Measurements from ENCODE around the gene EEF1AKMT1. TPM values are rescaled to one million over a fixed set of nuclear protein-coding genes. Genes with fewer than 3 reads are reported as not detected.

EEF1AKMT1 gene
- total RNA-seq, 1 donor from 2014 or later, result 6.9 TPM

- TF ChIP-seq CTCF (IDR thresholded peaks at IDR 0.05), result no peak
- TF ChIP-seq POLR2AphosphoS5 (IDR thresholded peaks at IDR 0.05; ENCODE audit: insufficient read depth in 1 of 2, low read depth in 1 of 2), result no peak
- no peak for TF ChIP-seq POLR2A (IDR thresholded peaks at IDR 0.05)
- intact Hi-C loops (cut with DNase I), result loop anchor here (10.0 kb wide), 1 partner anchor 70 kb away; the partner anchor contains the start of gene IL17D
- peaks cover 0 to 13% of the 10 kb centered on the region in 2 donors for H3K36me3 ChIP-seq
- DNase-seq (ENCODE audit: extremely low spot score in 2 of 2), result no peak
- H3K4me3 ChIP-seq, result no peak overlapping the region
- H3K9me3 ChIP-seq, result no peaks in the 10 kb centered on the region
- H3K27ac ChIP-seq, result no peak overlapping the region
- peaks cover 7% of the 10 kb centered on the region for H3K4me1 ChIP-seq
- no peaks in the 10 kb centered on the region for H3K27me3 ChIP-seq
Observed at GRCh38 chr13:20774746-20775145, 985 bp upstream of the EEF1AKMT1 start.

DNA sequence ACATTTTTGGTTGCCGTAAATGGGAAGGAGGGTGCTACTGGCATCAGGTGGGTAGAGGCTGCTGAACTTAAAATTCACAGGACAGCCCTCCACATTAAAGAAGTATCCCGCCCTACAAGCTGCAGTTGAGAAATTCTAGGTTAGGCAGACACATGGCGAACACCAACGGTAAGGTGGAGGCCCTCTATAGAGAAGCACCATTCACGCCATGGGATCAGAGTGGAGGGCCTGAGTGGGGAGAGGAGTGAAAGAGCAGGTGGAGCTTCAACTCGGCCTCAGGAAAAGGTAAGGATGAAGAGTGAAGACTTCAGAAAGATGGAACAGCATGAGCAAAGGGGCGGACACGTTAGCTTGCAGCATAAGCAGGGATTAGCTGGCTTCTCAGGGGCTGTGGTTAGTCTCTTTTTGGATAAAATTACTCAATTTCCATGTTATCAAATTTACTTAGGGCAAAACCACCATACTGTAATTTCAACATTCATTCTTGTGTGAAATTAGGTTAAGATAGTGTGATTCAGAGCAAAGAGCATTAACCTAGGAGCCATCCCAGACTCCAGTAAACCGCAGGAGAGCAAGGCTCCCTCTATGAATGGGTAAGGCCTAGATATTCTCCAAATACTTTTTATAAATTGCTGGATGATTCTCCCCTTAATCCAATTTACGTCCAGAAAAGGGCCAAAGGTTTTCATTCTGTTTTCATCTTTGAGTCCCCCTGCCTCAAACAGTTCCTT is 1.2 kb downstream of the EEF1AKMT1 start:
- H3K4me3 ChIP-seq, result peak overlapping the region; percentile 64 to 68
- intact Hi-C loops (cut with DNase I), result loop anchor here (10.0 kb wide), 1 partner anchor 68 kb away; the partner anchor contains the start of gene IL17D
- H3K4me1 ChIP-seq, result peaks cover 7% of the 10 kb centered on the region
- H3K9me3 ChIP-seq, result no peaks in the 10 kb centered on the region
- no peaks in the 10 kb centered on the region for H3K27me3 ChIP-seq
- TF ChIP-seq POLR2AphosphoS5 (IDR thresholded peaks at IDR 0.05; ENCODE audit: insufficient read depth in 1 of 2, low read depth in 1 of 2) (no peak), CTCF (IDR thresholded peaks at IDR 0.05) (no peak), POLR2A (IDR thresholded peaks at IDR 0.05) (no peak)
- peak overlapping the region; percentile 84 for H3K27ac ChIP-seq
- DNase-seq (ENCODE audit: extremely low spot score in 2 of 2), result no peak
- H3K36me3 ChIP-seq, result peaks cover 0 to 18% of the 10 kb centered on the region in 2 donors

- Histone ChIP-seq H3K36me3 (peaks cover 0 to 18% of the 10 kb centered on the region in 2 donors), H3K27me3 (no peaks in the 10 kb centered on the region), H3K4me1 (peaks cover 7% of the 10 kb centered on the region), H3K27ac (no peak overlapping the region), H3K4me3 (no peak overlapping the region), H3K9me3 (no peaks in the 10 kb centered on the region)
- no peak for DNase-seq (ENCODE audit: extremely low spot score in 2 of 2)
- TF ChIP-seq POLR2AphosphoS5 (IDR thresholded peaks at IDR 0.05; ENCODE audit: insufficient read depth in 1 of 2, low read depth in 1 of 2), result no peak
- intact Hi-C loops (cut with DNase I), result loop anchor here (10.0 kb wide), 1 partner anchor 65 kb away; the partner anchor contains the start of gene IL17D
Observed at GRCh38 chr13:20769834-20770233, 3.9 kb downstream of the EEF1AKMT1 start.

- intact Hi-C loops (cut with DNase I), result no loop called here
- no peak for DNase-seq (ENCODE audit: extremely low spot score in 2 of 2)
- no peak overlapping the region for H3K27ac ChIP-seq
- no peaks in the 10 kb centered on the region for H3K27me3 ChIP-seq
- H3K4me3 ChIP-seq, result no peak overlapping the region
- TF ChIP-seq CTCF (IDR thresholded peaks at IDR 0.05), result no peak
- TF ChIP-seq POLR2A (IDR thresholded peaks at IDR 0.05), result no peak
- TF ChIP-seq POLR2AphosphoS5 (IDR thresholded peaks at IDR 0.05; ENCODE audit: insufficient read depth in 1 of 2, low read depth in 1 of 2), result no peak
- H3K9me3 ChIP-seq, result no peaks in the 10 kb centered on the region
- peaks cover 7% of the 10 kb centered on the region for H3K4me1 ChIP-seq
- peaks cover 0 to 18% of the 10 kb centered on the region in 2 donors for H3K36me3 ChIP-seq
Observed at GRCh38 chr13:20769091-20769490, 4.7 kb downstream of the EEF1AKMT1 start.

GRCh38 chr13:20767309-20767943 is 6.3 kb downstream of the EEF1AKMT1 start:
- TF ChIP-seq POLR2AphosphoS5 (IDR thresholded peaks at IDR 0.05; ENCODE audit: insufficient read depth in 1 of 2, low read depth in 1 of 2), result no peak
- TF ChIP-seq POLR2A (IDR thresholded peaks at IDR 0.05), result no peak
- TF ChIP-seq CTCF (IDR thresholded peaks at IDR 0.05), result no peak
- peaks cover 6% of the 10 kb centered on the region for H3K4me1 ChIP-seq
- H3K27ac ChIP-seq, result no peak overlapping the region
- H3K27me3 ChIP-seq, result no peaks in the 10 kb centered on the region
- no peak overlapping the region for H3K4me3 ChIP-seq
- H3K36me3 ChIP-seq, result peaks cover 0 to 18% of the 10 kb centered on the region in 2 donors
- intact Hi-C loops (cut with DNase I), result no loop called here
- no peak for DNase-seq (ENCODE audit: extremely low spot score in 2 of 2)
- H3K9me3 ChIP-seq, result no peaks in the 10 kb centered on the region

Measured in vagina (tissue), 2 donors.